ENCODE measurements around the gene SCYGR1.
"Not testable (repeated sequence)": the region's sequence is repeated elsewhere in the genome, so short reads cannot be mapped to it uniquely, and the experiment has no call there.

SCYGR1 gene

GRCh38 chr2:227368574-227368973, 19.2 kb downstream of the SCYGR1 start:
- DNase-seq = no peak

DNA sequence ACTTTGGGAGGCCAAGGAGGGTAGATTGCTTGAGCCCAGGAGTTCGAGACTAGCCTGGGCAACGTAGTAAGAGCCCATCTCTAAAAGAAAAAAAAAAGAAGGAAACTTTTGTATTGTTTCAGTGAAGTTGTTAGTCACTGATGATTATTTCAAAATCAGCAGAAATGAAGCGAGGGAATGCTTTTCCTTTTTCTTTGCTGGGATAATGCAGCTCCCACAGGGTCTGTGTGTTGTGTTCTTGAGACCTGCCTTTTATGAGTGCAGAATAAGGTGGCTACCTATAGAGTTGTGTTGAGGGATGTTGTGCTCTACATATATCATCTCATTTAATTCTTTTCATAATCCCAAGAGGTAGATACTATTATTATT, 20.3 kb downstream of the SCYGR1 start:
- DNase-seq = no peak

DNA sequence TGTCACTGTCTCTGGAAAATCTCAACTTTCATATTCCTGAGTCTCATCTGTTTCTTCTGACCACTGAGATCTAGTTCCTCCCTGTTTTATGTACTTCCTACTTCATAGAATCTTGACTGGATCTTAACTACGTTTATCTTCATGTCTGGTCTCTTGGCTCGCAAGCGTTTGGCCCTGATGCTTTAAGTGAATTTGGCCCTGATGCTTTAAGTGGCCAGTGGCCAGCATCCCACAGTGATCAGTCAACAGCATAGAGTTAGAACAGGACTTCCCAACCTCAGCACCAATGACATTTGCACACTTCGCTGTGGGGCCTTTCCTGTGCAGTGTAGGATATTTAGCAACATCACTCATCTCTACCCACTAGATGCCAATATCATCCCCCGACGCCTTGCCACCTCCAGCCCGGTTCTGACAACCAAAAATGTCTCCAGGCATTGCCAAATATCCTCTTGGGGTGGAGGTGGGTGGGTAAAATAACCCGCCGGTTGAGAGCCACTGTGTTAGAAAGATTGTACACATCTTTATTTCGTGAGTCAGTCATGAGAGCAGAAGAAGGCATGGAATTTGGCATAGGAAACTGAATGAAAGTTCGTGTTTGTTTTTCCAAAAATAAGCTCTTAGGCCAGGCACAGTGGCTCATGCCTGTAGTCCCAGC, 20.9 kb downstream of the SCYGR1 start:
- no peak for DNase-seq

GRCh38 chr2:227365833-227366232, 21.9 kb downstream of the SCYGR1 start:
- no peak for DNase-seq

- DNase-seq = not testable (repeated sequence)
Observed at GRCh38 chr2:227364585-227365263, 23.0 kb downstream of the SCYGR1 start.

GRCh38 chr2:227363756-227364155, 24.0 kb downstream of the SCYGR1 start:
- DNase-seq = no peak

DNA sequence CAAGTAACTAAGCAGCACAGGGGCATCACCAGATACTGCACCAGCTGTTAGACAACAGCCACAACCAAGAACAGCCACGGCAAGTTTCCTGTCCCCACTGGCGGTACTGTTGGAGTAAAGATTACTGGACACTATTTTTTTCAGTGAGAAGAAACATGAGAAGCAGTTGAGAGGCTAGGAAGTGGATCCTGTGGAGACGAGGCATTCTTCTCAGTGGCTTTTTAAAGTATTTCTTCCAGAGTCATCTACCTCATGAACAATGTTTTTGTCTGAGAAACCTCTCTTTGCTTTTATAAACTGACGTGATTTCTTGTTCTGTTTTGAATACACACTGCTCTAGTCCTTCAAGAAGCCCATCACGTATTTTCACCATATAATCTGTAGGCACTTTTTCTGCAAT, 27.4 kb downstream of the SCYGR1 start:
- DNase-seq = no peak

GRCh38 chr2:227351639-227352038, 36.1 kb downstream of the SCYGR1 start:
- no peak for DNase-seq

GRCh38 chr2:227349989-227350612, 37.6 kb downstream of the SCYGR1 start:
- DNase-seq = no peak

- no peak for DNase-seq
Observed at GRCh38 chr2:227348324-227348723, 39.4 kb downstream of the SCYGR1 start.

DNA sequence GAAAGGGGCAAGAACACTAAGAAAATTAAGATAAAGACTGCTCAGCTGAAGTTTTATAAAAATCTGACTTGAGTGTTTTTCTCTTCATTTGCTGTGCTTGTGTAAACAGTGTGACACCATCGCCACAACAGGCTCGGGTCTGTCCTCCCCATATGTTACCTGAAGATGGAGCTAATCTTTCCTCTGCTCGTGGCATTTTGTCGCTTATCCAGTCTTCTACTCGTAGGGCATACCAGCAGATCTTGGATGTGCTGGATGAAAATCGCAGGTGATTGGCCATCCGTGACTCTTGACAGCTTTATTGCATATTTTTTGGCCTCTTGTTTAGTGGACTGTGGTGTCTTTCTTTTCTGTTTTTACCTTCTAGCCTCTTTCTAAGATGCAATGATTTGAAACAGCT, 40.6 kb downstream of the SCYGR1 start:
- no peak for DNase-seq

GRCh38 chr2:227344231-227344630, 43.5 kb downstream of the SCYGR1 start:
- DNase-seq = no peak

DNA sequence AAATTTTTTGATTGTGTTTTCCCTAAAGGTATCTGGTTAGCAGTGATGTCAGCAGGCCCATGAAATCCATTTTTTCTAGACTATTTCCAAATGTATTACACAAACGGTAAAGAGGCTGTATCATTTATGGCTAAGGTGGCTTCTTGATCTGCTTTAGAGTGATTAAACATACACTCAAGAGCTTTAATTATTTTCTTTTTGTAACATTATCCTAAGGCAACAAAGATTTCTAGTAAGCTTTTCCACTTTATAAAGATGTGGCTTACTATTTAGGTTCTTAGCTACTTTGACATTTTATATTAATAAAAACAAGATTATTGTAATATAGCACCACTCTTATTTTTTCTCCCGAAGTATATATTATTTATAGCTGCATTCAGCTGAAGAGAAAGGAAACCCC, 46.2 kb downstream of the SCYGR1 start:
- DNase-seq = no peak

GRCh38 chr2:227340106-227340505, 47.6 kb downstream of the SCYGR1 start:
- no peak for DNase-seq

DNA sequence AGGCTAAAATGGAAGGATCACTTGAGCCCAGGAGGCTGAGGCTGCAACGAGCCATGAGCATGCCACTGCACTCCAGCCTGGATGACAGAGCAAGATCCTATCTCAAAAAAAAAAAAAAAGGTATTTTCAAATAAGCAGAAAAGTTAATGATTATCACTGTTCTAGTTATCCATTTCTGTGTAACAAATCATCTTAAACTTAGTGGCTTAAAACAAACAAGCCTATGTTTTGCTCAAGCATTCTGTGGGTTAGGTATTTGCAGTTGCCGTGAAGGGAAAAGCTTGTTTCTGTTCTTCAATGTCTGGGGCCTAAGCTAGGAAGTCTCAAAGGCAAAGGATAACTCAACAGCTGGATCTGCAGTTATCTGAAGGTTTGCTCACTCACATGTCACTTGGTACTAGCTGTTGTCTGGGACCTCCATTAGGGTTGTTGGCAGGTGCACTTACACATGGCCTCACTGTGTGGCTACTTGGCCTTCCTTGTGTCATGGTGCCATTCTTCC, 48.6 kb downstream of the SCYGR1 start:
- no peak for DNase-seq

Measured in NCI-H1930 (cell line).